ENCODE results near the gene MGST3. TPM values are rescaled to one million over a fixed set of nuclear protein-coding genes. Genes with fewer than 3 reads are reported as not detected.
"Not testable (repeated sequence)": the region's sequence is repeated elsewhere in the genome, so short reads cannot be mapped to it uniquely, and the experiment has no call there.

MGST3 gene
- total and polyA plus RNA-seq, 7 experiments from 2014 or later, result 21.4 to 119 (median 54.9) TPM

GRCh38 chr1:165637427-165637826 lies 6.4 kb downstream of the MGST3 start:
- Histone ChIP-seq H3K27ac (ENCODE audit: low read depth, low read length) (no peak overlapping the region), H3K36me3 (ENCODE audit: control insufficient read depth in 2 of 3, insufficient read depth in 3 of 3, low read length in 3 of 3) (no peaks in the 10 kb centered on the region), H3K9me3 (ENCODE audit: control insufficient read depth in 2 of 3, low read length in 3 of 3) (no peaks in the 10 kb centered on the region), H3K4me3 (ENCODE audit: low read length) (no peak overlapping the region), H3K4me1 (ENCODE audit: control insufficient read depth in 2 of 2, insufficient read depth in 2 of 2, low read length in 2 of 2) (peaks cover 4 to 12% of the 10 kb centered on the region in 2 donors), H3K27me3 (ENCODE audit: control insufficient read depth in 2 of 2, insufficient read depth in 2 of 2, low read length in 2 of 2) (no peaks in the 10 kb centered on the region)
- ATAC-seq, result no peak
- peaks cover 14 to 46% (median 19%) of the 10 kb centered on the region in 7 donors for H3K4me1 Mint-ChIP-seq
- peaks cover 0 to 32% (median 5%) of the 10 kb centered on the region in 5 donors for H3K36me3 Mint-ChIP-seq
- no peak overlapping the region for H3K27ac Mint-ChIP-seq
- no peak for DNase-seq
- intact Hi-C loops (cut with micrococcal nuclease), result no loop called here
- ChIA-PET POLR2A (no interaction called here), CTCF (no interaction called here)
- H3K4me3 Mint-ChIP-seq, result no peak overlapping the region
- H3K27me3 Mint-ChIP-seq, result peaks cover 0 to 3% (median 0%) of the 10 kb centered on the region in 5 donors
- no peaks in the 10 kb centered on the region for H3K9me3 Mint-ChIP-seq

- ATAC-seq; intact Hi-C loops (cut with micrococcal nuclease); H3K27ac ChIP-seq (ENCODE audit: low read depth, low read length); CTCF ChIA-PET; H3K36me3 ChIP-seq (ENCODE audit: control insufficient read depth in 2 of 3, insufficient read depth in 3 of 3, low read length in 3 of 3); H3K9me3 ChIP-seq (ENCODE audit: control insufficient read depth in 2 of 3, low read length in 3 of 3); DNase-seq; H3K27me3 Mint-ChIP-seq; H3K9me3 Mint-ChIP-seq; H3K4me1 ChIP-seq (ENCODE audit: control insufficient read depth in 2 of 2, insufficient read depth in 2 of 2, low read length in 2 of 2); H3K4me3 ChIP-seq (ENCODE audit: low read length); H3K4me3 Mint-ChIP-seq; H3K27ac Mint-ChIP-seq; POLR2A ChIA-PET; H3K27me3 ChIP-seq (ENCODE audit: control insufficient read depth in 2 of 2, insufficient read depth in 2 of 2, low read length in 2 of 2): not testable (repeated sequence)
- Mint-ChIP-seq H3K36me3 (peaks cover 0 to 32% (median 5%) of the 10 kb centered on the region in 5 donors), H3K4me1 (peaks cover 12 to 49% (median 17%) of the 10 kb centered on the region in 7 donors)
Measured at GRCh38 chr1:165638211-165638610, 7.2 kb downstream of the MGST3 start.

- POLR2A ChIA-PET, result interaction anchor here (0.5 kb wide), 1 partner anchor 16 kb away, joined by 3 read pairs; no protein-coding TSS in a partner anchor
- H3K36me3 Mint-ChIP-seq, result peaks cover 0 to 32% (median 5%) of the 10 kb centered on the region in 5 donors
- no peaks in the 10 kb centered on the region for H3K27me3 Mint-ChIP-seq
- CTCF ChIA-PET, result no interaction called here
- intact Hi-C loops (cut with micrococcal nuclease), result no loop called here
- Histone ChIP-seq H3K27me3 (ENCODE audit: control insufficient read depth in 2 of 2, insufficient read depth in 2 of 2, low read length in 2 of 2) (no peaks in the 10 kb centered on the region), H3K4me3 (ENCODE audit: low read length) (no peak overlapping the region), H3K36me3 (ENCODE audit: control insufficient read depth in 2 of 3, insufficient read depth in 3 of 3, low read length in 3 of 3) (no peaks in the 10 kb centered on the region), H3K9me3 (ENCODE audit: control insufficient read depth in 2 of 3, low read length in 3 of 3) (no peaks in the 10 kb centered on the region), H3K4me1 (ENCODE audit: control insufficient read depth in 2 of 2, insufficient read depth in 2 of 2, low read length in 2 of 2) (no peaks in the 10 kb centered on the region), H3K27ac (ENCODE audit: low read depth, low read length) (no peak overlapping the region)
- H3K4me1 Mint-ChIP-seq, result peaks cover 0 to 43% (median 19%) of the 10 kb centered on the region in 7 donors
- no peaks in the 10 kb centered on the region for H3K9me3 Mint-ChIP-seq
- H3K27ac Mint-ChIP-seq, result no peak overlapping the region
- ATAC-seq, result no peak
- DNase-seq, result no peak
- no peak overlapping the region for H3K4me3 Mint-ChIP-seq
Measured at GRCh38 chr1:165639821-165640623, 9.0 kb downstream of the MGST3 start.

GRCh38 chr1:165641231-165641987 lies 10.4 kb downstream of the MGST3 start:
- H3K4me1 ChIP-seq (ENCODE audit: control insufficient read depth in 2 of 2, insufficient read depth in 2 of 2, low read length in 2 of 2), result peaks cover 7 to 8% of the 10 kb centered on the region in 2 donors
- Mint-ChIP-seq H3K9me3 (no peaks in the 10 kb centered on the region), H3K4me1 (peaks cover 12 to 47% (median 28%) of the 10 kb centered on the region in 7 donors), H3K4me3 (no peak overlapping the region), H3K27ac (no peak overlapping the region), H3K27me3 (no peaks in the 10 kb centered on the region), H3K36me3 (peaks cover 0 to 24% (median 5%) of the 10 kb centered on the region in 5 donors)
- no peak overlapping the region for H3K27ac ChIP-seq (ENCODE audit: low read depth, low read length)
- no peaks in the 10 kb centered on the region for H3K36me3 ChIP-seq (ENCODE audit: control insufficient read depth in 2 of 3, insufficient read depth in 3 of 3, low read length in 3 of 3)
- H3K4me3 ChIP-seq (ENCODE audit: low read length), result no peak overlapping the region
- DNase-seq (no peak), ATAC-seq (no peak)
- ChIA-PET POLR2A (no interaction called here), CTCF (no interaction called here)
- H3K9me3 ChIP-seq (ENCODE audit: control insufficient read depth in 2 of 3, low read length in 3 of 3), result no peaks in the 10 kb centered on the region
- no peaks in the 10 kb centered on the region for H3K27me3 ChIP-seq (ENCODE audit: control insufficient read depth in 2 of 2, insufficient read depth in 2 of 2, low read length in 2 of 2)
- intact Hi-C loops (cut with micrococcal nuclease), result no loop called here

- H3K27me3 Mint-ChIP-seq, result no peaks in the 10 kb centered on the region
- Histone ChIP-seq H3K9me3 (ENCODE audit: control insufficient read depth in 2 of 3, low read length in 3 of 3) (no peaks in the 10 kb centered on the region), H3K4me3 (ENCODE audit: low read length) (no peak overlapping the region), H3K36me3 (ENCODE audit: control insufficient read depth in 2 of 3, insufficient read depth in 3 of 3, low read length in 3 of 3) (no peaks in the 10 kb centered on the region), H3K27ac (ENCODE audit: low read depth, low read length) (no peak overlapping the region), H3K27me3 (ENCODE audit: control insufficient read depth in 2 of 2, insufficient read depth in 2 of 2, low read length in 2 of 2) (no peaks in the 10 kb centered on the region), H3K4me1 (ENCODE audit: control insufficient read depth in 2 of 2, insufficient read depth in 2 of 2, low read length in 2 of 2) (peaks cover 7 to 8% of the 10 kb centered on the region in 2 donors)
- peaks cover 0 to 6% (median 0%) of the 10 kb centered on the region in 5 donors for H3K36me3 Mint-ChIP-seq
- H3K4me3 Mint-ChIP-seq, result no peak overlapping the region
- ChIA-PET POLR2A (no interaction called here), CTCF (no interaction called here)
- DNase-seq (no peak), ATAC-seq (no peak)
- peak overlapping the region in 1 of 9 donors; percentile 17 for H3K27ac Mint-ChIP-seq
- peaks cover 11 to 45% (median 29%) of the 10 kb centered on the region in 7 donors for H3K4me1 Mint-ChIP-seq
- intact Hi-C loops (cut with micrococcal nuclease), result no loop called here
- no peaks in the 10 kb centered on the region for H3K9me3 Mint-ChIP-seq
Measured at GRCh38 chr1:165644064-165644735, 13.2 kb downstream of the MGST3 start.

GRCh38 chr1:165645654-165646366 lies 14.8 kb downstream of the MGST3 start:
- Mint-ChIP-seq H3K27me3 (no peaks in the 10 kb centered on the region), H3K27ac (peak overlapping the region in 2 of 9 donors; percentile 15 to 36), H3K36me3 (peaks cover 0 to 8% (median 2%) of the 10 kb centered on the region in 5 donors), H3K9me3 (no peaks in the 10 kb centered on the region), H3K4me1 (peaks cover 11 to 42% (median 25%) of the 10 kb centered on the region in 7 donors), H3K4me3 (peak overlapping the region in 1 of 10 donors; percentile 34)
- H3K4me3 ChIP-seq (ENCODE audit: low read length), result no peak overlapping the region
- POLR2A ChIA-PET, result no interaction called here
- no peaks in the 10 kb centered on the region for H3K27me3 ChIP-seq (ENCODE audit: control insufficient read depth in 2 of 2, insufficient read depth in 2 of 2, low read length in 2 of 2)
- DNase-seq (no peak), ATAC-seq (peak; percentile 61)
- H3K4me1 ChIP-seq (ENCODE audit: control insufficient read depth in 2 of 2, insufficient read depth in 2 of 2, low read length in 2 of 2), result peaks cover 7 to 8% of the 10 kb centered on the region in 2 donors
- H3K36me3 ChIP-seq (ENCODE audit: control insufficient read depth in 2 of 3, insufficient read depth in 3 of 3, low read length in 3 of 3), result peaks cover 0 to 4% (median 0%) of the 10 kb centered on the region in 3 experiments
- H3K27ac ChIP-seq (ENCODE audit: low read depth, low read length), result no peak overlapping the region
- intact Hi-C loops (cut with micrococcal nuclease), result no loop called here
- CTCF ChIA-PET, result no interaction called here
- no peaks in the 10 kb centered on the region for H3K9me3 ChIP-seq (ENCODE audit: control insufficient read depth in 2 of 3, low read length in 3 of 3)
